ENCODE measurements around the gene BSND. TPM values are rescaled to one million over a fixed set of nuclear protein-coding genes. Genes with fewer than 3 reads are reported as not detected.

The BSND gene
- total and polyA plus RNA-seq, 7 donors: not detected

DNA sequence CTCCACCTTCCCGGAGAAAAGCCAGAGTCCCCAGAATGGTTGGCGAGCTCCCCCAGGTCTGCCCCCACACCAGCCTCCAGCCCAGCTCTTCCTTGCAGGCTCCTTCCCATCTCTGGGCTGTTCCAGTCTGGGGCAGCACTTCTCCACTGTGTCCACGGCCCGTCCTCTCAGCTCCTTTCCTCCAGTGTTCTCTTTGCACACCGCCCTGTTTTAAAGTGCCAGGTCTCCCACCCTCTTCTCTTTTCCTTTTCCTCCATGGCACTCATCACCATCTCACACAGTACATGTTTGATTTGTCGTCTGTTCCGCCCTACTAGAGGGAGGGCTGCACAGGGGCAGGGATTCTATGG, 34.5 kb downstream of the BSND start:
- no peaks in the 10 kb centered on the region for H3K36me3 ChIP-seq (ENCODE audit: insufficient read depth in 1 of 2, low read depth in 1 of 2)
- H3K27ac ChIP-seq: no peak overlapping the region
- H3K4me3 ChIP-seq: no peak overlapping the region
- H3K9me3 ChIP-seq: no peaks in the 10 kb centered on the region
- intact Hi-C loops (cut with DNase I): no loop called here
- no peaks in the 10 kb centered on the region for H3K4me1 ChIP-seq
- ATAC-seq (peak in 1 of 4 donors; percentile 20), DNase-seq (no peak)
- peaks cover 0 to 36% (median 6%) of the 10 kb centered on the region in 3 donors for H3K27me3 ChIP-seq (ENCODE audit: insufficient read depth in 3 of 3, low read length in 2 of 3)
- WGBS, 3 donors: 81 to 84% (median 81%) methylated on average over 7 of the region's 7 CpGs
- TF ChIP-seq, protein P1, sequence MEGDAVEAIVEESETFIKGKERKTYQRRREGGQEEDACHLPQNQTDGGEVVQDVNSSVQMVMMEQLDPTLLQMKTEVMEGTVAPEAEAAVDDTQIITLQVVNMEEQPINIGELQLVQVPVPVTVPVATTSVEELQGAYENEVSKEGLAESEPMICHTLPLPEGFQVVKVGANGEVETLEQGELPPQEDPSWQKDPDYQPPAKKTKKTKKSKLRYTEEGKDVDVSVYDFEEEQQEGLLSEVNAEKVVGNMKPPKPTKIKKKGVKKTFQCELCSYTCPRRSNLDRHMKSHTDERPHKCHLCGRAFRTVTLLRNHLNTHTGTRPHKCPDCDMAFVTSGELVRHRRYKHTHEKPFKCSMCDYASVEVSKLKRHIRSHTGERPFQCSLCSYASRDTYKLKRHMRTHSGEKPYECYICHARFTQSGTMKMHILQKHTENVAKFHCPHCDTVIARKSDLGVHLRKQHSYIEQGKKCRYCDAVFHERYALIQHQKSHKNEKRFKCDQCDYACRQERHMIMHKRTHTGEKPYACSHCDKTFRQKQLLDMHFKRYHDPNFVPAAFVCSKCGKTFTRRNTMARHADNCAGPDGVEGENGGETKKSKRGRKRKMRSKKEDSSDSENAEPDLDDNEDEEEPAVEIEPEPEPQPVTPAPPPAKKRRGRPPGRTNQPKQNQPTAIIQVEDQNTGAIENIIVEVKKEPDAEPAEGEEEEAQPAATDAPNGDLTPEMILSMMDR (IDR thresholded peaks at IDR 0.05): no peak

DNA sequence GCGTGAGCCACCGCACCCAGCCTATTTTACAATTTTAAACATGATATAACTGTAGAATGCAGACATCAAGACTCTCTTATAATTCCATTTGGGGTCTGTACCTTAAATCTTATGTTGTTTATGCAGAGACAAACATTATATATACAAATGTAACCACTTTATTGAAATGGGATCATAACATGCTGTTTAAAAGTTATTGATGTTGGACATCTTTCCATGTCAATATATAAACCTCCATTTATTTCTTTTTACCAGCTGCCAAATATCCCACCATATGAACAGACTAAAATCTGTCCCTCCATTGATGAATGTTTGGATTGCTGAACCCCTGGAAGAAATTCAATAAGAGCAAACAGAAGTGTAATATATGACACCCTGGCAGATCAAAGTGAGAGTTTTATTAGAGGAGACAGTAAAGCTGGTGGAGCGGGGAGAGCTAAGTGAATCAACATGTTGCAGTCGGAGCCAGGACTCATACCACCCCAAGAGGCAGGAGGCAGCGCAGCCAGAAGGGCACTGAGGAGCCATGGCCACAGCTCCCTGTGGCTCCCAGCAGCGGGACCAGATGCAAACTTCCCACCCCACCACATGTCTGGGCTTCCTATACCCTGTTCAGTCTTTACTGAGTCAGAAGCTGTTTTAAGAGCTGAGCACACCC, 35.9 kb downstream of the BSND start:
- intact Hi-C loops (cut with DNase I): no loop called here
- H3K4me1 ChIP-seq: peaks cover 2% of the 10 kb centered on the region
- ATAC-seq (no peak), DNase-seq (no peak)
- TF ChIP-seq, protein P1 (IDR thresholded peaks at IDR 0.05): no peak
- peaks cover 0 to 50% (median 6%) of the 10 kb centered on the region in 3 donors for H3K27me3 ChIP-seq (ENCODE audit: insufficient read depth in 3 of 3, low read length in 2 of 3)
- H3K9me3 ChIP-seq: no peaks in the 10 kb centered on the region
- H3K4me3 ChIP-seq: no peak overlapping the region
- no peaks in the 10 kb centered on the region for H3K36me3 ChIP-seq (ENCODE audit: insufficient read depth in 1 of 2, low read depth in 1 of 2)
- 79 to 82% (median 80%) methylated on average over 6 of the region's 6 CpGs for WGBS, 3 donors
- H3K27ac ChIP-seq: no peak overlapping the region

DNA sequence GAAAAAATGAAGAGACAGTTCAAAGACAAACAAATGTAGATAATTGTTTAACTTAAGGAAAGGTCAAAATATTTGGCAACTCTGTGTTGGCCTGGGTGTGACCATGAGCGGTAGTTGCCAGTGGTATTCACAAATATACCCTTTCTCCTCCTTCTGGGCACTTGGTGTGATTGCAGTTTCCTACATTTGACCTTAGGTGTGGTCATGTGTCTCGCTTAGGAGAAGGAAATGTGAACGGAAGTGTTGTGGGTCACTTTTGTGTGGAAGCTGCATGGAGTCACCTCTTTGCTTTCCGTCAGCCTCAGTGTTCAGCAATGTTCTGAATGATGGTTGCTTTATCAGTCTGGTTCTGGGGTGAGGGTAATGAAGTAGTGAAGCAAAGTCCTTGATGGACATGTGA, 37.2 kb downstream of the BSND start:
- peaks cover 0 to 56% (median 11%) of the 10 kb centered on the region in 3 donors for H3K27me3 ChIP-seq (ENCODE audit: insufficient read depth in 3 of 3, low read length in 2 of 3)
- peaks cover 6% of the 10 kb centered on the region for H3K4me1 ChIP-seq
- no peak overlapping the region for H3K4me3 ChIP-seq
- TF ChIP-seq, protein P1 (IDR thresholded peaks at IDR 0.05): no peak
- no peaks in the 10 kb centered on the region for H3K9me3 ChIP-seq
- no peak overlapping the region for H3K27ac ChIP-seq
- intact Hi-C loops (cut with DNase I): no loop called here
- DNase-seq: no peak
- H3K36me3 ChIP-seq (ENCODE audit: insufficient read depth in 1 of 2, low read depth in 1 of 2): no peaks in the 10 kb centered on the region
- no peak for ATAC-seq
- 70 to 73% (median 71%) methylated on average over 4 of the region's 4 CpGs for WGBS, 3 donors

GRCh38 chr1:55037733-55038551, 39.2 kb downstream of the BSND start:
- intact Hi-C loops (cut with DNase I): no loop called here
- TF ChIP-seq, protein P1 (IDR thresholded peaks at IDR 0.05): no peak

More at GRCh38 chr1:55037733-55038551, 39.2 kb downstream of the BSND start:
- H3K4me3 ChIP-seq: no peak overlapping the region
- no peaks in the 10 kb centered on the region for H3K36me3 ChIP-seq (ENCODE audit: insufficient read depth in 1 of 2, low read depth in 1 of 2)
- DNase-seq: no peak
- H3K9me3 ChIP-seq: no peaks in the 10 kb centered on the region
- H3K4me1 ChIP-seq: peaks cover 6% of the 10 kb centered on the region
- ATAC-seq: no peak
- 82 to 87% (median 86%) methylated on average over 8 of the region's 8 CpGs for WGBS, 3 donors
- H3K27me3 ChIP-seq (ENCODE audit: insufficient read depth in 3 of 3, low read length in 2 of 3): peaks cover 0 to 56% (median 11%) of the 10 kb centered on the region in 3 donors
- no peak overlapping the region for H3K27ac ChIP-seq
